IPS-20b (cell line): ENCODE data around the gene GTF2F1.
A peak's percentile ranks its signal among the peaks of the same experiment; 100 is the strongest.

Experiments
- H3K27ac ChIP-seq: one replicate; pipeline ENCODE4 v1.5.1; 2013; ENCODE audit warnings: low read length
- H3K27me3 ChIP-seq: 2 replicates; pipeline ENCODE4 v1.6.1; 2013; ENCODE audit warnings: mild to moderate bottlenecking, low read length, inconsistent platforms; ENCODE audit not compliant: insufficient read depth
- H3K36me3 ChIP-seq: 2 replicates; pipeline ENCODE4 v1.6.1; 2013; ENCODE audit warnings: low read depth, mild to moderate bottlenecking, inconsistent platforms, low read length, moderate library complexity; ENCODE audit not compliant: insufficient read depth
- H3K4me1 ChIP-seq: 2 replicates; pipeline ENCODE4 v1.6.1; 2013; ENCODE audit warnings: mild to moderate bottlenecking, control low read depth, inconsistent platforms, low read length, moderate library complexity; ENCODE audit not compliant: insufficient read depth
- H3K4me3 ChIP-seq: 2 replicates; pipeline ENCODE4 v1.5.1; 2013; ENCODE audit warnings: mild to moderate bottlenecking, low read length, inconsistent platforms
- H3K9ac ChIP-seq: 2 replicates; pipeline ENCODE4 v1.6.1; 2013; ENCODE audit warnings: low read depth, mild to moderate bottlenecking, inconsistent platforms, low read length, moderate library complexity
- H3K9me3 ChIP-seq: 2 replicates; pipeline ENCODE4 v1.6.1; 2013; ENCODE audit warnings: mild to moderate bottlenecking, low read depth, low read length, inconsistent platforms; ENCODE audit not compliant: insufficient read depth

The GTF2F1 gene

GRCh38 chr19:6378041-6378440, 14.9 kb downstream of the GTF2F1 start:
- H3K36me3 ChIP-seq = peaks cover 46% of the 10 kb centered on the region
- H3K4me3 ChIP-seq = no peak overlapping the region
- no peaks in the 10 kb centered on the region for H3K4me1 ChIP-seq
- no peak overlapping the region for H3K9ac ChIP-seq
- H3K9me3 ChIP-seq = no peaks in the 10 kb centered on the region
- no peaks in the 10 kb centered on the region for H3K27me3 ChIP-seq
- H3K27ac ChIP-seq = no peak overlapping the region

DNA sequence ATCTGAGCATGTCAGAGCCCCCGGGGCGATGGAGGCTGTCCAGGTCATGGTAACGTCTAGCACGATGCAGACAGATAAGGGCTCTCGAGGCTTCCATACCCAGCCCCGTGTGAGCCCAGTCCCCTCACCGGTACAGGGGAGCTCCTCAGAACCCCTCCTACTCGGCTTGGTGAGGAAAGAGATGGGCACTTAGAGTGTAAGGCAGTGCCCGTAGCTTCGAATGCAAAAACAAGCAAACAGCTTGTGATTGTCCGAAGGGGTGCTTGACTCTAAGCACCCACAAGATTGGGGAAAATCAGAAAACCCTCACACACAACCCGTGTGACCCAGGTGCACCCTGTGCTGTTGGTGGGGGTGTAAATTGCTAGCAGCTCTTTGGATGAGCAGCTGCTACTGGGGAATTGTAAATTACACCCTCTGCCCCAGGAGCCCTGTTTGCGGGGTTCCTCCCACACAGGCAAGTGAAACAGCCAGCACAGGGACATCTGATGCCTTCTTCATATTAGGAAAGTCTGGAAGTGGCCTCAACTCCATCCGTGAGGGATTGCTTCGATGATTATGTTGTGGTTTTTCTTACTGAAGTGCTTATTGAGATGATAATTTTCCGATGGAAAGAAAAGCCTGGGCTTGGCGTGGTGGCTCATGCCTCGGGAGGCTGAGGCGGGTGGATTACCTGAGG, 16.3 kb downstream of the GTF2F1 start:
- Histone ChIP-seq H3K4me3 (no peak overlapping the region), H3K27ac (no peak overlapping the region), H3K4me1 (no peaks in the 10 kb centered on the region), H3K36me3 (peaks cover 34% of the 10 kb centered on the region), H3K9me3 (no peaks in the 10 kb centered on the region), H3K27me3 (no peaks in the 10 kb centered on the region), H3K9ac (no peak overlapping the region)

DNA sequence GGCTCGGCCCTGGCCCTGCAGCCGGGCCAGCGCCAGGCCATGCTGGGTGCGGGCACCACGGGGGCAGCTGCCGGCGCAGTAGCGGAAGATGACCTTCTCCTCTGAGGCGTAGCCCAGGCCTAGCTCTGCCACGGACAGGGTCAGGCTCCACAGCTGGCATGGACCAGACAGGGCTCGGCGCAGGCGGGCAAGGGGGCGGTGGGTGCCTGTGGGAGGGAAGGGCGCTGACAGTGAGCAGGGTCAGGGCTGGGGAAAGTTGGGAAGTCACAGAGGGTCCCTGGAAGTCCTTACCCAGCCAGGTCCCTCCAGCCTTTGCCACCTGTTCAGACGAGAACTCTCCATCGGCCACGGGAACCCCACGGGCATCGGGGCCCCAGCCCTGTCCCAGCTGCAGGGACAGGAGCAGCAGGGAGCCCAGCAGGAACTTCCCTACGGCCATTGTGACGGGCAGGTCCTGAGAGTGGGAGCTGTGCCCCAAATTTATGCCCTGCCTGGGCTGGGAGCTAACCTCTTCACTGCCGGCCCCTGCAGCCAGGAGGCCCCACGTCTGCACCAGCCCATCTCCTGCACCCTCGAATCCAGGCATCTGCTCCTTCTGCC, 17.5 kb downstream of the GTF2F1 start, which contains the start of gene PSPN:
TSS of gene PSPN (minus strand) at position 523 of the 600 bp plus-strand sequence. CDS start at position 439, 84 bp downstream.
- no peaks in the 10 kb centered on the region for H3K27me3 ChIP-seq
- no peaks in the 10 kb centered on the region for H3K9me3 ChIP-seq
- no peaks in the 10 kb centered on the region for H3K4me1 ChIP-seq
- H3K9ac ChIP-seq = no peak within 1 kb of the TSS
- H3K36me3 ChIP-seq = peaks cover 22% of the 10 kb centered on the region
- no peak within 1 kb of the TSS for H3K4me3 ChIP-seq
- H3K27ac ChIP-seq = no peak within 1 kb of the TSS

- H3K4me1 ChIP-seq = no peaks in the 10 kb centered on the region
- H3K36me3 ChIP-seq = peaks cover 16% of the 10 kb centered on the region
- H3K9me3 ChIP-seq = no peaks in the 10 kb centered on the region
- no peak overlapping the region for H3K9ac ChIP-seq
- H3K27me3 ChIP-seq = no peaks in the 10 kb centered on the region
- no peak overlapping the region for H3K27ac ChIP-seq
- no peak overlapping the region for H3K4me3 ChIP-seq
Observed at GRCh38 chr19:6374711-6375410, 18.1 kb downstream of the GTF2F1 start.

- Histone ChIP-seq H3K36me3 (peaks cover 10% of the 10 kb centered on the region), H3K4me3 (peak overlapping the region; percentile 60), H3K27ac (peak overlapping the region; percentile 81), H3K9ac (peak overlapping the region; percentile 67; the same call in 1 of the 2 replicates), H3K4me1 (no peaks in the 10 kb centered on the region), H3K9me3 (no peaks in the 10 kb centered on the region), H3K27me3 (no peaks in the 10 kb centered on the region)
Observed at GRCh38 chr19:6374161-6374709, 18.7 kb downstream of the GTF2F1 start.

- peak overlapping the region; percentile 67; the same call in 1 of the 2 replicates for H3K9ac ChIP-seq
- H3K4me1 ChIP-seq = no peaks in the 10 kb centered on the region
- no peaks in the 10 kb centered on the region for H3K9me3 ChIP-seq
- H3K36me3 ChIP-seq = peaks cover 8% of the 10 kb centered on the region
- peak overlapping the region; percentile 81 for H3K27ac ChIP-seq
- peak overlapping the region; percentile 60 for H3K4me3 ChIP-seq
- H3K27me3 ChIP-seq = no peaks in the 10 kb centered on the region
Observed at GRCh38 chr19:6373813-6374108, 19.2 kb downstream of the GTF2F1 start.

- Histone ChIP-seq H3K27ac (peak overlapping the region; percentile 85), H3K36me3 (peaks cover 14% of the 10 kb centered on the region), H3K4me3 (peak overlapping the region; percentile 86), H3K27me3 (no peaks in the 10 kb centered on the region), H3K9ac (peak overlapping the region; percentile 89; the same call in 1 of the 2 replicates), H3K4me1 (no peaks in the 10 kb centered on the region), H3K9me3 (no peaks in the 10 kb centered on the region)
Observed at GRCh38 chr19:6373096-6373812, 19.7 kb downstream of the GTF2F1 start.

GRCh38 chr19:6372594-6373095, 20.3 kb downstream of the GTF2F1 start, which contains the start of gene ALKBH7:
Gene ALKBH7 (plus strand): TSS chr19:6372794. CDS start chr19:6372821, 27 bp downstream.
- Histone ChIP-seq H3K9ac (peak within 1 kb of the TSS; percentile 89; the same call in 1 of the 2 replicates), H3K9me3 (no peaks in the 10 kb centered on the region), H3K4me3 (peak within 1 kb of the TSS; percentile 86), H3K4me1 (no peaks in the 10 kb centered on the region), H3K36me3 (peaks cover 20% of the 10 kb centered on the region), H3K27me3 (no peaks in the 10 kb centered on the region), H3K27ac (peak within 1 kb of the TSS; percentile 85)

DNA sequence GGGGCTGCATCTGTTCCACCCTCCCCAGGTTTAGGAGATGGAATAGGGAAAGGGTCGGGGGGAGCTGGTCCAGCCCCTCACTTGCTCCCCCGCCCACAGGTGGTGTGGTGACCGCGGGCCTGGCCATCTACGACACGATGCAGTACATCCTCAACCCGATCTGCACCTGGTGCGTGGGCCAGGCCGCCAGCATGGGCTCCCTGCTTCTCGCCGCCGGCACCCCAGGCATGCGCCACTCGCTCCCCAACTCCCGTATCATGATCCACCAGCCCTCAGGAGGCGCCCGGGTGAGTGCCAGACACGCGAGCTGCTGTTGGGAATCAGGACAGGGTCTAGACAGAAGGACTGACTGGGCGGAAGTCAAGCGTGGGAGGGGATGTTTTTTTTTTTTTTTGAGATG, 28.6 kb downstream of the GTF2F1 start:
- Histone ChIP-seq H3K36me3 (peaks cover 41% of the 10 kb centered on the region), H3K27ac (no peak overlapping the region)

GRCh38 chr19:6362351-6362801, 30.6 kb downstream of the GTF2F1 start:
- Histone ChIP-seq H3K9ac (peak overlapping the region; percentile 80; the same call in 1 of the 2 replicates), H3K4me3 (peak overlapping the region; percentile 85), H3K36me3 (peaks cover 24% of the 10 kb centered on the region), H3K9me3 (no peaks in the 10 kb centered on the region), H3K4me1 (peaks cover 4% of the 10 kb centered on the region; the same call in 1 of the 2 replicates), H3K27ac (no peak overlapping the region), H3K27me3 (no peaks in the 10 kb centered on the region)

More for the DNA sequence above, 28.6 kb downstream of the GTF2F1 start:
- H3K9me3 ChIP-seq = no peaks in the 10 kb centered on the region
- no peaks in the 10 kb centered on the region for H3K27me3 ChIP-seq
- no peak overlapping the region for H3K9ac ChIP-seq
- no peak overlapping the region for H3K4me3 ChIP-seq
- H3K4me1 ChIP-seq = peaks cover 4% of the 10 kb centered on the region; the same call in 1 of the 2 replicates

- Histone ChIP-seq H3K36me3 (peaks cover 20% of the 10 kb centered on the region), H3K27me3 (no peaks in the 10 kb centered on the region), H3K9me3 (no peaks in the 10 kb centered on the region), H3K4me1 (peaks cover 4% of the 10 kb centered on the region; the same call in 1 of the 2 replicates), H3K27ac (no peak overlapping the region), H3K9ac (peak overlapping the region; percentile 80), H3K4me3 (peak overlapping the region; percentile 85)
Observed at GRCh38 chr19:6362027-6362350, 31.0 kb downstream of the GTF2F1 start.
